RWPE2 (cell line): ENCODE data around the gene TOGARAM1.

Experiments
- ATAC-seq: fragments of 200-7000 bp; cut with Tn5 transposase; 3 replicates; pipeline ENCODE4 v1.9.1; 2021; ENCODE audit warnings: low read depth
- DNase-seq: peaks from one replicate; pipeline ENCODE4 v3.0.0-alpha.2; 2020; ENCODE audit warnings: low spot score
- H3K27ac ChIP-seq: fragments of 450-650 bp; 2 replicates; pipeline ENCODE4 v1.5.1; 2017; ENCODE audit warnings: mild to moderate bottlenecking; ENCODE audit not compliant: poor library complexity, severe bottlenecking
- H3K27me3 ChIP-seq: fragments of 250-450 bp; sonication (Bioruptor Pico); 2 replicates; pipeline ENCODE4 v1.5.1; 2021; ENCODE audit warnings: mild to moderate bottlenecking, moderate library complexity; ENCODE audit not compliant: insufficient read depth, poor library complexity, severe bottlenecking
- H3K36me3 ChIP-seq: fragments of 250-450 bp; sonication (Bioruptor Pico); 2 replicates; pipeline ENCODE4 v1.5.1; 2020; ENCODE audit warnings: low read depth, mild to moderate bottlenecking, moderate library complexity
- H3K4me1 ChIP-seq: fragments of 250-450 bp; sonication (Bioruptor Pico); 2 replicates; pipeline ENCODE4 v1.5.1; 2021; ENCODE audit warnings: mild to moderate bottlenecking, moderate library complexity; ENCODE audit not compliant: insufficient read depth, poor library complexity, severe bottlenecking
- H3K4me3 ChIP-seq: fragments of 250-450 bp; sonication (Bioruptor Pico); 2 replicates; pipeline ENCODE4 v1.5.1; 2021; ENCODE audit warnings: mild to moderate bottlenecking, moderate library complexity; ENCODE audit not compliant: severe bottlenecking
- H3K9me3 ChIP-seq: fragments of 250-450 bp; sonication (Bioruptor Pico); 2 replicates; pipeline ENCODE4 v1.5.1; 2021; ENCODE audit warnings: mild to moderate bottlenecking, moderate library complexity; ENCODE audit not compliant: severe bottlenecking
- CTCF ChIP-seq: fragments of 450-650 bp; IDR thresholded peaks from one replicate; pipeline ENCODE4 v1.5.1; 2017; ENCODE audit warnings: mild to moderate bottlenecking, moderate library complexity; ENCODE audit not compliant: poor library complexity, severe bottlenecking

The TOGARAM1 gene

DNA sequence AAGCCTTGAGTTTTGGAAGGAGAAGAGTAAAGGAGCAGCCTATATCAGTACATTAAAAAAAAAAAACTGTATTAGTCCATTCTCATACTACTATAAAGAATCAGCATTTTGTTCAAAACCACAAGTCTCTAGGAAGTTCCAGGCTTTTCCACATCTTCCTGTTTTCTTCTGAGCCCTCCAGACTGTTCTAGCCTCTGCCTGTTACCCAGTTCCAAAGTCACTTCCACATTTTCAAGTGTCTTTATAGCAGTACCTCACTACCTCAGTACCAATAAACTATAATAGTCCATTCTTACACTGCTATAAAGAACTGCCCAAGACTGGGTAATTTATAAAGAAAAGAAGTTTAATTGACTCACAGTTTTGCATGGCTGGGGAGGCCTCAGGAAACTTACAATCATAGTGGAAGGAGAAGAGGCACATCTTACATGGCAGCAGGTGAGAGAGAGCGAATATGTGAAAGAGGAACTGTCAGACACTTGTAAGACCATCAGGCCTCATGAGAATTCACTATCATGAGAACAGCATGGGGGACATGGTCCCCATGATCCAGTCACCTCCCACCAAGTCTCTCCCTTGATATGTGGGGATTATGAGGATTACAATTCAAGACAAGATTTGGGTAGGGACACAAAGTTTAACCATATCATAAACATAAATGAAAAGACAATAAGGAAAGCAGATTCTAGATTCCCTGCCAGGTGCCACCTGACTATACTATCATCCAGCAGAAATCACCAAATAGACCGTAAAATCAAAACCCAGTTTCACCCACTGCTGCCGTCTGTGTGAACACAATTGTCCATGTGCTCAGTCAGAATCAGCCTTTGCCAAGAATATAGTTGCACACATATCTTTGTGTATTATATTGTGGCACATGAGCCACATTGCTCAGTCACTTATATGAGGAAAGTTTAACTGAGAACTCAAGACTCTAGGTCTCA, 27.8 kb downstream of the TOGARAM1 start:
- peaks cover 6% of the 10 kb centered on the region; the same call in 1 of the 2 replicates for H3K36me3 ChIP-seq
- no peaks in the 10 kb centered on the region for H3K4me1 ChIP-seq
- no peak overlapping the region for H3K27ac ChIP-seq
- no peaks in the 10 kb centered on the region for H3K27me3 ChIP-seq
- H3K9me3 ChIP-seq, result no peaks in the 10 kb centered on the region
- ATAC-seq (no peak), DNase-seq (no peak)
- no peak overlapping the region for H3K4me3 ChIP-seq
- no peak for TF ChIP-seq CTCF

GRCh38 chr14:44990533-44990932, 28.5 kb downstream of the TOGARAM1 start:
- H3K27me3 ChIP-seq, result no peaks in the 10 kb centered on the region
- no peaks in the 10 kb centered on the region for H3K9me3 ChIP-seq
- H3K27ac ChIP-seq, result no peak overlapping the region
- no peak overlapping the region for H3K4me3 ChIP-seq
- H3K36me3 ChIP-seq, result peaks cover 6% of the 10 kb centered on the region; the same call in 1 of the 2 replicates
- ATAC-seq (no peak), DNase-seq (no peak)
- H3K4me1 ChIP-seq, result no peaks in the 10 kb centered on the region
- no peak for TF ChIP-seq CTCF

GRCh38 chr14:44995196-44995595, 33.2 kb downstream of the TOGARAM1 start:
- no peak for DNase-seq
- no peaks in the 10 kb centered on the region for H3K9me3 ChIP-seq
- peaks cover 14% of the 10 kb centered on the region for H3K36me3 ChIP-seq
- TF ChIP-seq CTCF, result no peak
- no peak for ATAC-seq
- H3K27ac ChIP-seq, result no peak overlapping the region
- no peak overlapping the region for H3K4me3 ChIP-seq
- H3K4me1 ChIP-seq, result no peaks in the 10 kb centered on the region
- H3K27me3 ChIP-seq, result no peaks in the 10 kb centered on the region

DNA sequence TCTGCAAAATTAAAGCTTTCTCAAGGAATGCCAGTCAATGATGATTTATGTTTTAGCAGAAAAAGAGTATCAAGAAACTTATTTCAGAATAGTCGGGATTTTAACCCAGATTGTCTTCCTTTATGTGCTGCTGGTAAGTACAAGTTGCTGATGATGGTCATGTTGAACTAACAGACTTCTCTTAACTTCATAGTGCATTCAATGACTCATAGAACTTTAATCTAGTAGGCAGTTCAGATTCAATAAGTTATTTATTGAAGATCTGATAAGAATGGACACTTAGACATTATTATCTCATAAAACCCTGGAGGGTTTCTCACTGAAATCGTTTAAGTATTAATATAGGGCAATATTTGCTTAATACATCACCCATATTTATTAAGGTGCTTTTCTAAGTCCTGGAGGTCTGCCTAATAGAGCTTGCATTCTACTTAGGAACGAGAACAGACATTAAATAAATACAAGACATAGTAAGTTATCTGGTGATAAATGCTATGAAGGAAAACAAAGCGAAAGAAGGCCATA, 33.8 kb downstream of the TOGARAM1 start:
- no peaks in the 10 kb centered on the region for H3K27me3 ChIP-seq
- no peak for ATAC-seq
- DNase-seq, result no peak
- no peaks in the 10 kb centered on the region for H3K4me1 ChIP-seq
- no peak overlapping the region for H3K4me3 ChIP-seq
- no peaks in the 10 kb centered on the region for H3K9me3 ChIP-seq
- TF ChIP-seq CTCF, result no peak
- peaks cover 19% of the 10 kb centered on the region for H3K36me3 ChIP-seq
- H3K27ac ChIP-seq, result no peak overlapping the region

GRCh38 chr14:45003924-45004323, 41.9 kb downstream of the TOGARAM1 start:
- ATAC-seq (no peak), DNase-seq (no peak)
- Histone ChIP-seq H3K27me3 (no peaks in the 10 kb centered on the region), H3K27ac (no peak overlapping the region), H3K4me1 (no peaks in the 10 kb centered on the region), H3K9me3 (no peaks in the 10 kb centered on the region), H3K4me3 (no peak overlapping the region), H3K36me3 (peaks cover 54% of the 10 kb centered on the region)
- no peak for TF ChIP-seq CTCF
